GM10266 (cell line): ENCODE results near the gene TBPL2.

Experiments
- DNase-seq: peaks from one replicate; pipeline ENCODE4 v3.0.0; 2012; ENCODE audit errors: extremely low spot score
- TF ChIP-seq, protein P1 (sequence below): IDR thresholded peaks from 2 replicates; pipeline ENCODE4 v1.5.1; 2012; ENCODE audit warnings: mild to moderate bottlenecking, low read depth; ENCODE audit not compliant: control insufficient read depth, insufficient read depth; ENCODE audit errors: missing control alignments

The TBPL2 gene

GRCh38 chr14:55450539-55450938, 10.1 kb upstream of the TBPL2 start:
- TF ChIP-seq, protein P1, sequence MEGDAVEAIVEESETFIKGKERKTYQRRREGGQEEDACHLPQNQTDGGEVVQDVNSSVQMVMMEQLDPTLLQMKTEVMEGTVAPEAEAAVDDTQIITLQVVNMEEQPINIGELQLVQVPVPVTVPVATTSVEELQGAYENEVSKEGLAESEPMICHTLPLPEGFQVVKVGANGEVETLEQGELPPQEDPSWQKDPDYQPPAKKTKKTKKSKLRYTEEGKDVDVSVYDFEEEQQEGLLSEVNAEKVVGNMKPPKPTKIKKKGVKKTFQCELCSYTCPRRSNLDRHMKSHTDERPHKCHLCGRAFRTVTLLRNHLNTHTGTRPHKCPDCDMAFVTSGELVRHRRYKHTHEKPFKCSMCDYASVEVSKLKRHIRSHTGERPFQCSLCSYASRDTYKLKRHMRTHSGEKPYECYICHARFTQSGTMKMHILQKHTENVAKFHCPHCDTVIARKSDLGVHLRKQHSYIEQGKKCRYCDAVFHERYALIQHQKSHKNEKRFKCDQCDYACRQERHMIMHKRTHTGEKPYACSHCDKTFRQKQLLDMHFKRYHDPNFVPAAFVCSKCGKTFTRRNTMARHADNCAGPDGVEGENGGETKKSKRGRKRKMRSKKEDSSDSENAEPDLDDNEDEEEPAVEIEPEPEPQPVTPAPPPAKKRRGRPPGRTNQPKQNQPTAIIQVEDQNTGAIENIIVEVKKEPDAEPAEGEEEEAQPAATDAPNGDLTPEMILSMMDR: no peak
- DNase-seq: no peak

DNA sequence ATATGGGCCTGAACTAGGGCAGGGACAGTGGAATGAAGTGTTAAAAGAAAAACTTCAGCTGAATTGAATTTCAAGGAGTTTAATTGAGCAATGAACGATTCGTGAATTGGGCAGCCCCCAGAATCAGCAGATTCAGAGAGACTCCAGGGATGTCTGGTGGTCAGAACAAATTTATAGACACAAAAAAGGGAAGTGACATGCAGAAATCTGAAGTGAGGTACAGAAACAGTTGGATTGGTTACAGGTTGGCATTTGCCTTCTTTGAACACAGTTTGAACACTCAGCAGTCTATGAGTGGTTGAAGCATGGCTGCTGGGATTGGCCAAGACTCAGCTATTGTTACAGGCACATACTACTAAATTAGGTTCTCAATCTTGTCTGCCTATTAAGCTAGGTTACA, 9.7 kb upstream of the TBPL2 start:
- TF ChIP-seq, protein P1: no peak
- no peak for DNase-seq

- DNase-seq: no peak
- TF ChIP-seq, protein P1: no peak
Measured at GRCh38 chr14:55449116-55449515, 8.7 kb upstream of the TBPL2 start.

DNA sequence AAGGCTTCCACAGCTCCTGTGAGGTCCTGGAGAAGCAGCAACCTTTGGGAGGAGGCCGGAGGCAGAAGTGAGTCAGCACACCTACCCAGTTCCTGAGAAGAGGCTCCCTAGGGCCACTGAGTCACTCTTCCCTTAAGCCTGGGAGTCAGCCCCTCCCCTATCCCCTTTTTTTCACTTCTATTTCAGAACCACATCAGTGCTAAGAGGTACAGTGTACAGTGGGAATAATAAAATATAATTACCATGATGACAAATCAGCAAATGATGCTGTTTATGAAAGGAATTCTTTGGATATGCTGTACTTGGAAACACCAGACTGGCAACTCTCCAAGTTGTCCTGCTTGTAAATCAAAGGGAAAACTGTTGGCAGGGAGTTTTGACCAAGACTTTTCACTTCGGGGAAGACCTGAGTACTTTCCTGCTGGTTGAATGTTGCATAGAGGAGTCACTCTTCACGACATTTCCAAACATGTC, 7.8 kb upstream of the TBPL2 start:
- no peak for DNase-seq
- TF ChIP-seq, protein P1: no peak

GRCh38 chr14:55446833-55447232, 6.4 kb upstream of the TBPL2 start:
- no peak for DNase-seq

GRCh38 chr14:55446127-55446736, 5.8 kb upstream of the TBPL2 start:
- TF ChIP-seq, protein P1: peak; percentile 60
- peak; percentile 68 for DNase-seq

More at GRCh38 chr14:55446833-55447232, 6.4 kb upstream of the TBPL2 start:
- TF ChIP-seq, protein P1: no peak

DNA sequence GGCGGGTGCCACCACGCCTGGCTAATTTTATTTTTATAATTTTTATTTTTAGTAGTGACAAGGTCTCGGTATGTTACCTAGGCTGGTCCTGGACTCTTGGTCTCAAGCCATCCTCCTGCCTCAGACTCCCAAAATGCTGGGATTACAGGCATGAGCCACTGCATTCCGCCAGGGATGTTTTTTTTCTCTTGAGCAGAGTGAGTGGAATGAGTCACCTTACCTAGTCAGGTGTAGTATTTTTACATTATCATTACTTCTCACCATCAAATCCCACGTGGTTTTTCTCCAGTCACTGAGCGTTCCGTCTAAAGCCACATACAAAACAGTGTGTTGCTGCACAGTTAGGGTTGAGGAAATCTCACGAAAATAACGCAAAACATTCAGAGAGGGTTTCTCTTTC, 870 bp upstream of the TBPL2 start:
- DNase-seq: no peak
- TF ChIP-seq, protein P1: no peak
